HUDEP-2 (cell line): ENCODE data around the gene TNRC18.
"Not testable (repeated sequence)": the region's sequence is repeated elsewhere in the genome, so short reads cannot be mapped to it uniquely, and the experiment has no call there.

Experiments
- DNase-seq, 76 experiments: peaks; one replicate each; lab custom pipeline; 2025; ENCODE audit not compliant: unreplicated experiment in 76 of 76; lab: John Stamatoyannopoulos, UW

The TNRC18 gene

DNA sequence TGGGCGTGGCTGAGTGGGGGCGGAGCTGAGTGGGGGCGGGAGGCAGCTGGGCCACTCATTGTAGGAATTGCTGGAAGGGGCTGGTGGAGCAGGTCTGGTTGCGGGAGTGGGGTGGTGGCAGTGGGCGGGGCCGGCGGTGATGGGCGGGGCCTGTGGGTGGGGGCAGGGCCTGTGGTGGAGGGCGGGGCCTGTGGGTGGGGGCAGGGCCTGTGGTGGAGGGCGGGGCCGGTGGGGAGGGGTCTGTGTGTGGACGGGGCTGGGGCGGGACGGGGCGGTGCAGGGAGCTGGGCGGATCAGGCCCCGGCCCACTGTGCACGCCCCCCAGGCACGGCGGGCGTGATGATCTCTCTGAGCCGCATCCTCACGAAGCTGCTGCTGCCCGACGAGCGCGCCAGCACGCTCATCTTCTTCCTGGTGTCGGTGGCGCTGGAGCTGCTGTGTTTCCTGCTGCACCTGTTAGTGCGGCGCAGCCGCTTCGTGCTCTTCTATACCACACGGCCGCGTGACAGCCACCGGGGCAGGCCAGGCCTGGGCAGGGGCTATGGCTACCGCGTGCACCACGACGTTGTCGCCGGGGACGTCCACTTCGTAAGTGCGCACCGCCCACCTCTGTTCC lies 126.9 kb downstream of the TNRC18 start:
- peak in 45 of 76 experiments; percentile 3 to 71 (median 41) for DNase-seq

DNA sequence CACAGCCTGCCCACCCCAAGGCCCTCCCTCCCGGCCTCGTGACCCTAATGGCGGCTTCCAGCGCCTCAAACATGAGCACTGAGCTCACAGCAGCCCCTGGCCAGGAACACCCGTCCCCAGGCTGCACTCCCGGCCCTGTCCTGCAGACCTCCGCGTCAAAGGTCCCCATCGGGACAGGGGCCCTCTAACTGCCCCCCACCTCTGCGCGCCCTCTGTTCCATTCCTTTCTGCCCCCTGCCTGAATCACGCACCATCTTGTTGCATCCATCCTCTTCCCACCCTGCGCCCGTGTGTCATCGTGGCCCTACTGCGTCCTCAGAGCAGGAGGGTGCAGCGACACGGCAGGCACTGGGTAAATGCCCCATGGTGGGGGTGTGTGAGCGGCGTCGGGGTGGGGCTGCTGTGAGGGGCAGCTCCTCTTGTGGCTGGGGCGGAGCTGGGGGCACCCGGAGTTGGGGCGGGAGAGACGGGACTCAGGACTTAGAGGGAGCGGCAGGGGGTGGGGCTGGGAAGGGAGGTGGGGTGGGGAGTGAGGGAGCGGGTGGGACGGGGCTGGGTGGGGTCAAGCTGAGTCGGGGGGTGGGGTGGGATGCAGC lies 127.5 kb downstream of the TNRC18 start:
- DNase-seq, result peak in 2 of 76 experiments; percentile 20 to 24

DNA sequence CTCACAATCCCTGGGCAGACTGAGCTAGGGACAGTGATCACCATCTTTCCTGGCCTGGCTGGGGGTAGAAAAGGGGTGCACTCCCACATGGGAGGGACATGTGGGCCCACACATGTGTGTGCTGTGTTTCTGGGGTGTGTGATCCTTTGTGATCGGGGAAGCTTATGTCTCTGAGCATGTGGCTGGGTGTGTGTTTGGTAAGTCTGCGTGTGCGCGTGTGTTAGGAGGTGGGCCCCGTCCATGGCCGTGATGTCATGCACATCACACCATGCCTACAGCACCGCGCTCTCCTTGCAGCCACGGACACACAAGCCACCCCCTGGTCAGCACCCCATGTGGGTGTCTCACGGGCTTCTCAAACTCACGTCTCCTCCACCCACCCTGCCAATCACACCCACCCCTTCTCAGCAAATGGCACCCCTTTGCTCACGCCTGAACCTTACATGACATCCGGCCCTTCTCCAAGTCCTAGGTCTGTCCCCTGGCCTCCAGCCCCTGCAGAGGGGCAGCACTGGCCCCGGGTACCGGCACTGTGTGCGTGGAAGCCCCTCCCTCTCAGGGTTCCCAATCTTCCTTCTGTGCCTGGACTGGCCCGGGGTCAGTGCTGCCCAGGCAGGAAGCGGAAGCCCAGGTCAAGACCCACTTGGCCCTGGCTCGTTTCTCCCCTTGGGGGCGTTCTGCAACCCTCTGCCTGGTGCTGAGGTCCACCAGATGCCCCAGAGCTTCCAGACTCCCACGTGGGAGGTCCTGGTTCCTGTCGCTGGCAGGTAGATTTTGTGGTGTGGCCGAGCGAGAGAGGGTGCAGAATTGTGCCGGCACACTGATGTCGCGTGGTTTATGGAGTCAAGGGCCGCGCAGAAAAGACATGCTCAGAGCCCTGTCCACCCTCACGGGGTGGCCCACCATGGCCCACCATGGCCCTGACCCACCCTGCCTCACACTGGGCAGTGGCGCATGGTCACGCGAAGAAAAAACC lies 128.3 kb downstream of the TNRC18 start:
- no peak for DNase-seq

DNA sequence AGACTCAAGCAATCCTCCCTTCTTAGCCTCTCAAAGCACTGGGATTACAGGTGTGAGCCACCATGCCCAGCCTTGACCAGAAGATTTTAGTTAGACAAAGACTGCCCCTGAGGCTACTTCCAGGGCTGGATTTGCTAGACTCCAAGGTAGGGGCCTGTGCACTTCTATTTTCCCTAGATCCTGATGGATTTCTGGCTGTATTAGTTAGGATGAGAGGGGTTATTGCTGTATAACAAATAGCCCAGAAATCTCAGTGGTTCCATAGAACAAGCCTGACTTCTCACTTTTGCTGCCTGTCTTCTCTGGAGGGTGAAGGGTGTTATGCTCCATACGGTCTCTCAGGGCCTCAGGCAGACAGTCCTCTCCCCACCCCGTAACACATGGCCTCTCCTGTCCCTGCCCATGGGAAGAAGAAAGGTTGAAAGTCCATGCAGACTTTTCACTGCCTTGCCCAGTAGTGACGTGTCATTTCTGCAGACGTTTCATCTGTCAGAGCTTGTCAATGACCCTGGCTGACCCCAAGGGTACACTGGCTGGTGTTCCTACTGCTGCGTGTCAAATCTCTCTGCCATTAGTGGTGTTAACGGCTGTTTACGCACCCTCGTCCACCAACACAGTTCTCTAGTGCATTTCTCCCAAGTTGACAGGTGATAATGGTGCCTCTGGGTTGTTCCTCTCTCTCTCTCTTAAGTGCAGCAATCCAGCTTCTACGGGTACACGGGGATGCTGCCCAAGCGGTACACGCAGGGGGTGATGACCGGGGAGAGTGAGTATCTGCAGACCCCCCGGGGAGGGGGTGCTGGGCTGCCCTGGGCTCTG lies 129.3 kb downstream of the TNRC18 start:
- DNase-seq, result no peak

DNA sequence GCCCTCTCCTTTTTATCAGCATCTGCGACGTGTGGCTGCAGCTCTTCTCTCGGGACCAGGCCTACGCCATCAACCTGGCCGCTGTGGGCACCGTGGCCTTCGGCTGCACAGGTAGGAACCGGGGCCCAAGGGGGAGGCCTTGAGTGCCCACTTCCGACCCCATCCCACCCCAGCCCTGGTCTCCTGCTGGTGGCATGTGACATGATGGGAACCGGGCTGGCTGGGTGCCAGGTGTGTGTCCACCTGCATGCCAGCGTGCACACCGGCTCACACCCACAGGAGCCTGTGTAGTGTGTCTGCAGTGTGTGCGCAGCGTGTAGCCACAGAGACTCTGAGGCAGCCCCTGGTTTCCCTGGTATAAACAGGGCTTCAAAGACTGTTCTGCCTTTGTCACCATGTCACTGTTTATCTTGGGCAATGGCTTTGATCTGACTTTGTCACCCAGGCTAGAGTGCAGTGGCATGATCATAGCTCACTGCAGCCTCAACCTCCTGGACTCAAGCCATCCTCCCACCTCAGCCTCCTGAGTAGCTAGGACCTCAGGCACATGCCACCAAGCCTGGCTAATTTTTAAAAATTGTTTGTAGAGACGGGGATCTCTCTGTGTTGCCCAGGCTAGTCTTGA lies 131.8 kb downstream of the TNRC18 start:
- not testable (repeated sequence) for DNase-seq

DNA sequence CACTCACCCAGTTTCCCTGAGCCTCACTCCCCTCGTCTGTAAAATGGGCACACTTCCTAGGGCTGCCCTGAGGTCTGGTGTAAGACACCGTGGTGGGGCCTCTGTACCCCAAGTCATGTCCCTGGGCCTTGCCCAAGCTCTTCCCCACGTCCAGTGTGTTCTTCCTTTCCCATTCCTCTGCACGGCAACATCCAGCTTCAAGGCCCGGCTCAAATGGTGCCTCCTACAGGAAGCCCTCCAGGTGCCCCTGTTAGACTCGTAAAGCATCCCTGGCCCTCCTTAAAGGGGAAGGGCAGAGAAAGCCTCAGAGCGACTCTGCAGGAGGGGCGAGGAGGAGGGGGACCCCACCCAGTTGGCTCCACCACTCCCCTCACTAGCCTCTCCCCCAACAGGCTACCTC lies 132.3 kb downstream of the TNRC18 start:
- DNase-seq, result no peak

DNA sequence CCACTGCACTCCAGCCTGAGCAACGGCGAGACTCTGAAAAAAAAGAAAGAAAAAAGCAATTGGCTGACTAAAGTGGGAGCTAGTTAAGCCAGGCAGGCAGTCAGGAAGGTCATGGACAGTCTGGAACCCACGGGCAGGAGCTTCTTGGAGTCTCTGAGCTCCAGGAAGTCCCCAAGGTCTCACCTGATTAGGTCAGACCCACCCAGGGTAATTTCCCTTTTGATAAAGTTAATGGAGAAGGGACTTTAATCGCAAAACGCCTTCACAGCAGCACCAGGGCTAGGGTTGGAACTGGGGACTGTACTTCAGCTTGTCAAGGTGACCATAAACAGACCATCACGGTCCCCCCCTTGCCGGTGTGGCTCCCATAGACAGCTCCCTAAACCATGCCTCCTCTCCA lies 134.3 kb downstream of the TNRC18 start:
- no peak for DNase-seq

DNA sequence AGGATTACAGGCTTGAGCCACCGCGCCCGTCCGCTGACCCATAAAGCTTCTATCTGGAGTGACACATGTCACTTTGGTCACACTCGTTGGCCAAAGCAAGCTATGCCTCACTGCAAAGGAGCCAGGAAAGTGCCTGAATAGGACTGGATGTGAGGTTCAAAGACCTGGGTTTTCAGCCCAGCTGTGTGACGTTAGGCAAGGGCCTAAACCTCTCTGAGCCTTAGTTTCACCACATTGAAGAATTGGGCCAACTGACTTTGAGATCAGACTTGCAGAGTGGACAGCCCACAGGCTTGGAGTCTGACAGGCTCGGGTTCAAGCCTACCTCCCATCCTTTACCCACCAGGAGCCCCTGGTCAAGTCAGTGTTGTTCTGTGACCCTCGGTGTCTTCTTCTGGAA lies 135.1 kb downstream of the TNRC18 start:
- not testable (repeated sequence) for DNase-seq

DNA sequence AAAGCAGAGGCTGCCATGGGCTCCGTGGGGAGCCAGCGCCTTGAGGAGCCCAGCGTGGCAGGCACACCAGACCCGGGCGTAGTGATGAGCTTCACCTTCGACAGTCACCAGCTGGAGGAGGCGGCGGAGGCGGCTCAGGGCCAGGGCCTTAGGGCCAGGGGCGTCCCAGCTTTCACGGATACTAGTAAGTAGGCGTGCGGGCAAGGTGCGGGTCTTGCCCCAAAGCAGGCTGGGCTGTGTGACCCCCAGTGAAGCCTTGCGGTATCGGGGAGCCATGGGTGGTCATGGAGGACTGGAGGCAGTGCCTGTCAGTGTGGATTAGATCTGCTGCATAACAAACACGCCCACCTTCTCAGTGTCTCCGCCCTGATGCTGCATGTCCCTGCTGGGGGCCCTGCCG lies 135.8 kb downstream of the TNRC18 start:
- DNase-seq, result no peak

DNA sequence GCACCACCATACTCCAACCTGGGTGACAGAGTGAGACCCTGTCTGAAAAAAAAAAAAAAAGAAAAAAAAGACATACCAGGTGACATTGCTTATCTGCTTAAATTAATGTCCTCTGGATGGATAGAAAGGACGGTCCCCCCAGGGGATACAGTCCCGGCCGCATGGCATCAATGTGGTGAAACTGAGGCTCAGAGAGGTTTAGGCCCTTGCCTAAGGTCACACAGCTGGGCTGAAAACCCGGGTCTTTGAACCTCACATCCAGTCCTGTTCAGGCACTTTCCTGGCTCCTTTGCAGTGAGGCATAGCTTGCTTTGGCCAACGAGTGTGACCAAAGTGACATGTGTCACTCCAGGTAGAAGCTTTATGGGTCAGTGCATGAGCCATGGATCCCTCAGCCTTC lies 136.3 kb downstream of the TNRC18 start:
- not testable (repeated sequence) for DNase-seq

DNA sequence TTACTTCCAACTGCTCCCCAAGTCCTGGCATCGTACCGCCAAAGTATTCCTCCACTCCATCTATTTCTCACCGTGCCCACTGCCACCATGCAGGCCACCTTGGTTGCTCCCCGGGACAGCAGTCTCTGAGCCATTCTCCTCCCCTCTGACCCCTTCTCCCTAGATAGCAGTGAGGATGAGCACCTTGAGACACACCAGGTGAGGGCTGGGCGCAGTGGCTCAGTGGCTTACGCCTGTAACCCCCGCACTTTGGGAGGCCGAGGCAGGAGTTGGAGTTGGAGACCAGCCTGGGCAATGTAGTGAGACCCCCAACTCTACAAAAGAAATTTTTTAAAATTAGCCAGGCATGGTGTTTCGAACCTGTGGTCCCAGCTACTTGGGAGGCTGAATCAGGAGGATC lies 136.7 kb downstream of the TNRC18 start:
- no peak for DNase-seq

DNA sequence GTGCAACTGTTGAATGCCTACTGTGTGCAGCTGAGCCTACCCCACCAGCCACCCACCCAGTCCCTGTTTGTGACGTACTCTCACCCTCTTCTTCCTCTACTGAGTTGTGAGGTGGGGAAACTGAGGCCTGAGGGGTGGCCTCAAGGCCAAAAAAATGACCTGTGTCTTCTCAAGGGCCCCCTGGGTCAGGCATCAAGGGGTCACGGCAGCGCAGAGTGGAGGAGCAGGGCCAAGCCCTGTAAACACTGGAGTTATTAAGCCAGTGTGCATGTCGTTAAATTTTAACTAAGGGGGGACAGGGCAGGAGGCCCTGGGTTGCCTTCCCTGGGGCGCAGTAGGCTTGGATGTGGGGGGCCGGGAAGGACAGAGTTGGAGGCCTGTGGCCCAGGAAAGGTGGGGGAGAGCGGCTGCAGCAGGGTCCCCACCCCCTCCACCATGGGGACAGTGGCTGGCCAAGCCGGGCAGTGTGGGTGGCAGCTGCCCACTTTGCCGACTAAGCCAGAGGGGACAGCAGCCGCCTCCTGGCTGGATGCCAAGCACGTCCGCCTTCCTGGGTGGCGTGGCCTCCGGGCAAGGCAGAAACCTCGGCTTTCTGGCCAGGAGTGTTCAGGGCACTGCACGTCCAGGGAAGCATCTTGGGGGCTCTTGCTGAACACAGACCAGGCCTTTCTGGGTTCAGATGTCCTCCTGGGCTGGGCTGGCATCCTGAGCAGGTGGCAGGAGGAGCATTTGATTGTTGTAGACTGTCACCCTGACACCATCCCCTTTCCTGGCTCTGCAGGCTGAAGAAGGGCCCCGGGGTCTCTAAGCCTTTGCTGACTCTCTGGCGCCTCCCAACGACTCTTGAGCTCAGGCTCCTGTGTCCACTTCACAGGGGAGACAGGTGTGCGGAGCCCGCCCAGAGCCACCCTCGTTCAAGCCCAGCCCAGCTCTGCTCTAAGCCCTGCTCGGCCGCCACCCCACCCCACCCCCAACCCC lies 139.0 kb downstream of the TNRC18 start:
- DNase-seq, result peak in 7 of 76 experiments; percentile 5 to 17 (median 14)

DNA sequence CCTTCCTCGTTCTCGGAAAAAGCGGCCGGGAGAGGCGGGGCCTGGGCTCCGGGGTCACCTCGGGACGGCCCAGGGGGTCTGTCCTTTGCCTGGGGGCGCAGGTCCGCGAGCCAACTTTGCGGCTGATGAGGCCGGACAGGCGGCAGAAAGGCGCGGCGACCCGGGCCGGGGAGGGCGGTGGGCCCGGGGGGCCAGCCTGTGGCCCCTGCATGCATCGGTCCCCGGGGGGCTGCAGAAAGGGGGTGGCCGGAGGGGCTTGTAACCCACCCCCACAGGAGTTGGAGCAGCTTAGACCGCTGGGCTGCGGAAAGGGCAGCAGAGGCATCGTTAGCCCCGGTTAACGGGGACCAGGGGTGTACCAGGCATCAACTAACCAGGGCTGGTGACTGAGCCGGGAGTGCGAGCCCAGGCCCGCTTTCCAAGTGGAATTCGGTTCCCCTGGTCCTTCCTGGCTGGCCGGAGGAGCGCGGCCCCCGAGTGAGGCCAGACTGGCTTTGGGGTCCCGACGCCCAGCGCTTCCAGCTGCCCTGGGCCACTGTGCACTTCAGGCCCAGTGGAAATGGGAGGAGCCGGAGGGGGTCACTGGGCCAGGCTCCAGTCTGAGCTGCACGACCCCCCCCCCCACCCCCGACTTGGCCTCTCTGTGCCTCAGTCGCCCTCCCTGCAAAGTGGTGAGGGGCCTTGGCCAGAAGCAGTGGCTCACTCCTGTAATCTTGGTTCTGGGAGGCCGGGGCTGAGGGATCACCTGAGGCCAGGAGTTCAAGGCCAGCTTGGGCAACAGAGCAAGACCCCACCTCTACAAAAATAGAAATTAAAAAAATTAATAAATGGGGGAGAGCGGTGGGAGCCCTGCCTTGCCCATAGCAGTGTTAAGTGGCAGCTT lies 140.0 kb downstream of the TNRC18 start:
- no peak for DNase-seq

DNA sequence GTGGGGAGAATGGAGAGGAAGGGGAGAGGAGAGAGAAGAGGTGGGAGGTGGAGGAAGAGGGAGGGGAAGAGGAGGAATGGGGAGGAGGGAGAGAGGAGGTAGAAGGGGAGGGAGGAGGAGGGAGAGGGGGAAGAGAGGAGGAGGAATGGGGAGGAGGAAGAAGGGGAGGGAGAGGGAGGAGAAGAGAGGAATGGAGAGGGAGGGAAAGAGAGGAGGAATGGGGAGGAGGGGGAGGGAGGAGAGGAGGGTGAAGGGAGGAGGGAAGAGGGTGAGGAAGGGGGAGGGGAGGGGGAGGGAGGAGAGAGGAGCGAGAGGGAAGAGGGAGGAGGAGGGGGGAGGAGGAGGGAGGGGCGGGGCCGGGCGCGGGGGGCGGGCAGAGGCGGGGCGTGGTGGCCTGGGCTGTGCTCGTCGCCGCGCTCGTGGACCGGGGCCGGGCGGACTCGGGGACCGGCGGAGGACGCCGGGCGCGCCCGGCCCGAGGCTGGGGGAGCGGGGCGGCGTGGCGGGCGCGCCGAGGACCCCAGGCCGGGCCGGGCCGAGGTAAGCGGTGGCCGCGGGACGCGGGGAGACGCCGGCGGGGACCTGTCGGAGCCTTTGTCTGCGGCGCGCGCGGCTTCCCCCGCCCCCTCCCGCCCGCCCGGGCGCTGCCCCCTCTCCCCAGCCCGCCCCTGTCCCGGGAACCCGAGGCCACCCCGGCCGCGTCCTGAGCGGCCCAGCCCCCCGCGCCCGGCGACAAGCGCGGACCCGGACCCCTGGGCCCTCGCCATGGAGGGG lies 140.9 kb downstream of the TNRC18 start, which contains the start of gene SLC29A4:
Gene SLC29A4, plus strand, starts transcription at position 401 of the 774 bp plus-strand sequence. CDS start 4,874 bp downstream, outside the sequence.
- DNase-seq, result peak in 28 of 76 experiments; percentile 2 to 55 (median 23)

DNA sequence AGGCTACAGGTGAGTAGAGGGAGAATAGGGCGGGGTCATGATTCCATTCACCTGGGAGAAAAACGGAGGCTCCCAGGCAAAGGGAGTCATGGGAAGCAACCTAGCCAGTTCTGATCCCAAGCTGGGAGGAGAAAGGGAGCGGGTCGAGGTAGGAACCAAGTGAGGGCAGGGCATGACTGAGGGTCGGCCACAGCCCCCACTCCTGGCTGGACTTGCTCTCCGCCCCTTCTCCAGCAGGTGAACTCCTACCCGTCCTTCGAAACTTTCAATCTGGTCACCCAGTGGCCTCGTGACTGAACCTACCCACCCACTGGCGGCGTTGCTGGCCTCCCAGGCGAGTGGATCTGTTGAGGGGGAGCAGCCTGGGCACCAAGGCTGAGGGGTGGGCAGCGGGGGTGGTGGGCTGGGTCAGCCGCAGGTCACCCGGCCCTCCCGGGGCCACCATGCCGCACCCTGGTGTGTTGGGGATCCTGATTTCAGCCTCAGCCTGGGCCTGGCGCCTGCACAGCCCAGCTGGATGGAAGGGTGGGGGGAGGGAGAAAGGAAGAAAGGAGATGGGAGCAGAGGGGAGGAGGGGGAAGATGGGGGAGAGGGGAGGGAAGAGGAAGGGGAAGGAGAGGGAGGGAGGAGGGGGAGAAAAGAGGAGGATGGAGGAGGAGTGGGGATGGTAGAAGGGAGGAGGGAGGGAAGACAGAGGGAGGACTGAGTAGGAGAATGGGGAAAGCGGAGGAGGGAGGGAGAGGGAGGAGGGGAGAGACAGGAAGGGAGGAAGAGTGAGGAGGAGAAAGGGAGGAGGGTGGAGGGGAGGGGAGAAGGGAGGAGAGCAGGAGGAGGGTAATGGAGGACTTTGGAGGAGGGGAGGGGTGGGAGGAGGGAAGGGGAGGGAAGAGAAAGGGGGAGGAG lies 141.8 kb downstream of the TNRC18 start:
- not testable (repeated sequence) for DNase-seq

DNA sequence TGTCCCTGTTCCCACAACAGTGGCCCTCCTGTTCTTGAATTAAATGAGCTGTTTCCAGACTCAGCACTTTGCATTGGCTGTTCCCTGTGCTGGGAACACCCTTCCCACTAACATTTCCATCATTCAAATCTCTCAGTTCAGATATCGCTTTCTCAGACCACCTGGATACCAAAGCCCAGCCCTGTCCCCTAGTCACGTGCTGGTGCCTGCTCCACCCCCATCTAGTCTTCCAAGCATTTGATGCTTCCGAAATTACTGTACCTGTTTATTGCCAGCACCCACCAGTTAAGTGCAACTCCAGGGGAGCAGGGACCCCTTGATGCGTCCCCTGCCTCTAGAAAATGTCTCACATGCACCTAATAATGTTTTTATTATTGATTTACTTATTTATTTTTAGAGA lies 143.9 kb downstream of the TNRC18 start:
- no peak for DNase-seq
